NCI-H2227 (cell line): Measurements from ENCODE around the gene LSM11.

ENCODE experiments used
- DNase-seq: peaks from one replicate; lab custom pipeline; 2025; ENCODE audit not compliant: unreplicated experiment; lab: John Stamatoyannopoulos, UW

LSM11 gene

GRCh38 chr5:157766902-157767301, 23.4 kb downstream of the LSM11 start:
- DNase-seq: no peak

- no peak for DNase-seq
Measured at GRCh38 chr5:157767689-157768088, 24.2 kb downstream of the LSM11 start.

- DNase-seq: no peak
Measured at GRCh38 chr5:157770665-157771064, 27.2 kb downstream of the LSM11 start.

GRCh38 chr5:157772127-157772526, 28.6 kb downstream of the LSM11 start:
- peak; percentile 41 for DNase-seq

GRCh38 chr5:157778121-157778805, 34.8 kb downstream of the LSM11 start:
- DNase-seq: no peak

GRCh38 chr5:157779221-157779620, 35.7 kb downstream of the LSM11 start:
- DNase-seq: no peak

- DNase-seq: no peak
Measured at GRCh38 chr5:157785801-157786200, 42.3 kb downstream of the LSM11 start.

- no peak for DNase-seq
Measured at GRCh38 chr5:157793301-157793700, 49.8 kb downstream of the LSM11 start.

- DNase-seq: no peak
Measured at GRCh38 chr5:157799578-157799977, 56.1 kb downstream of the LSM11 start.

GRCh38 chr5:157800137-157800536, 56.6 kb downstream of the LSM11 start:
- DNase-seq: no peak

- DNase-seq: no peak
Measured at GRCh38 chr5:157802736-157803135, 59.2 kb downstream of the LSM11 start.

GRCh38 chr5:157808043-157808442, 64.5 kb downstream of the LSM11 start:
- DNase-seq: no peak
